Rectal smooth muscle tissue (tissue), 1 donor: ENCODE results near the gene TP53TG3B.
"Not testable (repeated sequence)": the region's sequence is repeated elsewhere in the genome, so short reads cannot be mapped to it uniquely, and the experiment has no call there.

Experiments
- H3K27ac ChIP-seq: one replicate; pipeline ENCODE4 v1.7.0; 2013; ENCODE audit warnings: low read depth, low read length, inconsistent platforms
- H3K27me3 ChIP-seq: one replicate; pipeline ENCODE4 v1.7.0; 2013; ENCODE audit warnings: low read length; ENCODE audit not compliant: control insufficient read depth, insufficient read depth
- H3K36me3 ChIP-seq: one replicate; pipeline ENCODE4 v1.7.0; 2013; ENCODE audit warnings: low read length; ENCODE audit not compliant: control insufficient read depth, insufficient read depth
- H3K4me1 ChIP-seq: one replicate; pipeline ENCODE4 v1.7.0; 2013; ENCODE audit warnings: low read length; ENCODE audit not compliant: control insufficient read depth, insufficient read depth
- H3K4me3 ChIP-seq: one replicate; pipeline ENCODE4 v1.7.0; 2013; ENCODE audit warnings: low read length
- H3K9ac ChIP-seq: one replicate; pipeline ENCODE4 v1.7.0; 2013; ENCODE audit warnings: low read length

Gene TP53TG3B

GRCh38 chr16:33360541-33360940, at the start of gene TP53TG3B:
TSS of gene TP53TG3B (plus strand) at chr16:33360841. CDS start at chr16:33360909, 68 bp downstream.
- not testable (repeated sequence) for H3K4me3 ChIP-seq, H3K27ac ChIP-seq, H3K36me3 ChIP-seq, H3K4me1 ChIP-seq, H3K27me3 ChIP-seq, H3K9ac ChIP-seq

GRCh38 chr16:33336226-33337012, 24.2 kb upstream of the TP53TG3B start:
- H3K9ac ChIP-seq, H3K4me1 ChIP-seq, H3K27ac ChIP-seq, H3K36me3 ChIP-seq, H3K4me3 ChIP-seq, H3K27me3 ChIP-seq: not testable (repeated sequence)

- not testable (repeated sequence) for H3K27me3 ChIP-seq, H3K36me3 ChIP-seq, H3K4me1 ChIP-seq, H3K9ac ChIP-seq, H3K4me3 ChIP-seq, H3K27ac ChIP-seq
These were observed 22.8 kb upstream of the TP53TG3B start for GRCh38 chr16:33337627-33338542.

GRCh38 chr16:33338543-33338951, 22.1 kb upstream of the TP53TG3B start:
- H3K27me3 ChIP-seq, H3K36me3 ChIP-seq, H3K9ac ChIP-seq, H3K4me1 ChIP-seq, H3K27ac ChIP-seq, H3K4me3 ChIP-seq: not testable (repeated sequence)

GRCh38 chr16:33339093-33340061, 21.3 kb upstream of the TP53TG3B start:
- not testable (repeated sequence) for H3K27me3 ChIP-seq, H3K4me3 ChIP-seq, H3K9ac ChIP-seq, H3K36me3 ChIP-seq, H3K27ac ChIP-seq, H3K4me1 ChIP-seq
